Neural cell (in vitro differentiated cells): ENCODE measurements around the gene BCL11B. TPM values are rescaled to one million over a fixed set of nuclear protein-coding genes. Genes with fewer than 3 reads are reported as not detected.
A peak's percentile ranks its signal among the peaks of the same experiment; 100 is the strongest.

Experiments
- H2AFZ ChIP-seq: fragments of 200-600, 300-800 bp; sonication (generic), shearing (Covaris generic); 2 replicates; pipeline ENCODE4 v1.6.0; 2014; ENCODE audit warnings: low read depth, mild to moderate bottlenecking, antibody characterized with exemption, low read length, moderate library complexity
- H3F3A ChIP-seq: fragments of 200-600 bp; shearing (Covaris generic); 2 replicates; pipeline ENCODE4 v1.6.1; 2016; ENCODE audit warnings: mild to moderate bottlenecking, moderate library complexity, mixed read lengths, antibody characterized with exemption, low read length; ENCODE audit not compliant: insufficient read depth, poor library complexity, severe bottlenecking
- H3K27ac ChIP-seq: fragments of 200-600, 300-800 bp; sonication (generic), shearing (Covaris generic); 2 replicates; pipeline ENCODE4 v1.5.1; 2014; ENCODE audit warnings: mild to moderate bottlenecking, low read length, moderate library complexity
- H3K27me3 ChIP-seq: fragments of 300-800, 200-600 bp; sonication (generic), shearing (Covaris generic); 2 replicates; pipeline ENCODE4 v1.6.0; 2014; ENCODE audit warnings: mild to moderate bottlenecking, low read depth, low read length, moderate library complexity; ENCODE audit not compliant: insufficient read depth
- H3K36me3 ChIP-seq: fragments of 300-800, 200-600 bp; sonication (generic), shearing (Covaris generic); 2 replicates; pipeline ENCODE4 v1.5.1; 2014; ENCODE audit warnings: mild to moderate bottlenecking, antibody characterized with exemption, low read length, moderate library complexity; ENCODE audit not compliant: insufficient read depth
- H3K4me2 ChIP-seq: fragments of 300-800, 200-600 bp; sonication (generic), shearing (Covaris generic); 2 replicates; pipeline ENCODE4 v1.6.0; 2014; ENCODE audit warnings: mild to moderate bottlenecking, low read length
- H3K4me3 ChIP-seq: fragments of 300-800, 200-600 bp; sonication (generic), shearing (Covaris generic); 2 replicates; pipeline ENCODE4 v1.5.1; 2014; ENCODE audit warnings: mild to moderate bottlenecking, low read length, moderate library complexity
- H3K79me2 ChIP-seq: fragments of 200-600 bp; shearing (Covaris generic); replicated peaks from 2 replicates; pipeline ENCODE4 v1.6.0; 2014; ENCODE audit warnings: mild to moderate bottlenecking, low read length, moderate library complexity; ENCODE audit not compliant: insufficient read depth
- H3K9ac ChIP-seq: fragments of 300-800, 200-600 bp; sonication (generic), shearing (Covaris generic); 2 replicates; pipeline ENCODE4 v1.6.1; 2016; ENCODE audit warnings: mild to moderate bottlenecking, low read length, mixed read lengths
- H3K9me2 ChIP-seq: fragments of 200-600 bp; shearing (Covaris generic); 2 replicates; pipeline ENCODE4 v1.6.1; 2016; ENCODE audit warnings: mild to moderate bottlenecking, low read length, mixed read lengths; ENCODE audit not compliant: insufficient read depth
- H3K9me3 ChIP-seq: fragments of 200-600, 300-800 bp; sonication (generic), shearing (Covaris generic); 2 replicates; pipeline ENCODE4 v1.6.1; 2016; ENCODE audit warnings: mild to moderate bottlenecking, mixed run types, low read length, moderate library complexity, mixed read lengths
- H4K20me1 ChIP-seq: fragments of 200-600 bp; shearing (Covaris generic); 2 replicates; pipeline ENCODE4 v1.6.1; 2016; ENCODE audit warnings: mild to moderate bottlenecking, mixed run types; ENCODE audit not compliant: insufficient read depth
- EP300 ChIP-seq: fragments of 450-650 bp; conservative IDR thresholded peaks from 2 replicates; pipeline ENCODE4 v1.6.1; 2014; ENCODE audit warnings: antibody characterized with exemption, mild to moderate bottlenecking, moderate library complexity; ENCODE audit not compliant: poor library complexity, severe bottlenecking
- EZH2 ChIP-seq: fragments of 200-600, 300-800 bp; shearing (Covaris generic), sonication (generic); IDR thresholded peaks from 2 replicates; pipeline ENCODE4 v1.6.1; 2014; ENCODE audit warnings: antibody characterized with exemption, low read length, borderline replicate concordance, mild to moderate bottlenecking; ENCODE audit not compliant: insufficient read depth, poor library complexity, severe bottlenecking
- MXI1 ChIP-seq: fragments of 450-650 bp; conservative IDR thresholded peaks from 2 replicates; pipeline ENCODE4 v1.6.1; 2014; ENCODE audit warnings: antibody characterized with exemption, mild to moderate bottlenecking; ENCODE audit not compliant: poor library complexity, severe bottlenecking
- POLR2AphosphoS5 ChIP-seq: IDR thresholded peaks from 2 replicates; pipeline ENCODE4 v1.6.1; 2012
- RAD21 ChIP-seq: fragments of 450-650 bp; conservative IDR thresholded peaks from 2 replicates; pipeline ENCODE4 v1.6.1; 2014; ENCODE audit warnings: antibody characterized with exemption, mild to moderate bottlenecking, moderate library complexity
- SMC3 ChIP-seq: fragments of 450-650 bp; conservative IDR thresholded peaks from 2 replicates; pipeline ENCODE4 v1.6.1; 2014; ENCODE audit warnings: antibody characterized with exemption, mild to moderate bottlenecking, moderate library complexity; ENCODE audit not compliant: poor library complexity
- TAF1 ChIP-seq: IDR thresholded peaks from 2 replicates; pipeline ENCODE4 v1.6.1; 2012; ENCODE audit warnings: low read depth
- polyA plus RNA-seq: library from polyadenylated mRNA; depleted of rRNA; stranded (reverse); fragments of >200 nt; gene quantifications from 2 replicates; pipeline ENCODE4 v1.2.3, GENCODE V29; 2014
- TF ChIP-seq, protein P1 (sequence below): IDR thresholded peaks from 2 replicates; pipeline ENCODE4 v1.6.1; 2012; ENCODE audit warnings: borderline replicate concordance
- TF ChIP-seq, protein P2 (sequence below): fragments of 450-650 bp; IDR thresholded peaks from 2 replicates; pipeline ENCODE4 v1.5.1; 2014; ENCODE audit warnings: antibody characterized with exemption, mild to moderate bottlenecking, moderate library complexity; ENCODE audit not compliant: poor library complexity, severe bottlenecking

BCL11B gene
- polyA plus RNA-seq, 1 donor from 2014 or later = 104 TPM

DNA sequence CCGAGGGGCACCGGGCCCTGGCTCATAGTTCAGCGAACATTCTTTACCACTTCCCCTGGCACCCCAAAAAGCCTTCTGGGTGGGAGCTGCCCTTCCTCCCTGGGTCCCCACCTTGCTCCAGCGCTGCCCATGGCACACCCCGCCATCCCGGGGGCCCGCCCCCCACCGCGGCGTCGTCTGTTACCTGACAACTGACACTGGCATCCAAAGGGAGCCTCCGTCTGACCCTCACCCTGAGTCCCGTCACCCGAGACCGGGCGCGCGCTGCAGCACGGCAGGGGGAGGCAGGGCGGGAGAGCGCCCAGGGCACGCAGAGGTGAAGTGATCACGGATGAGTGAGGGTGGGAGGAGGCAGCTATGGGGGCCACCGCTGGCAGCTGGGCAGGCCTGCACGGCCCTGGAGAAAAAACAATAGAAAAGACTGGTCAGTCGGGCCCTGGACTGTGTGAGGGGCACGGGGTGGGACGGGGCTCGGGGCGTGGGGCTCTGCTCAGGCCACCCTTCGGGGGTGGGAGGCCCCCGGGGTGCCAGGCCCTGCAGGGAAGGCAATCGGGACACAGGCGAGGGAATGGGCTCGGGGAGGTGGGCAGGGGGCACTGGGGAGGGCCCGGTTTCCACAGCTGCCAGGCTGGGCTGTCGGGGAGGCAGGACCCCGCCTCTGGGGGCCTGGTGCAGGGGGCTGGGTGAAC is 40.7 kb downstream of the BCL11B start:
- no peak for TF ChIP-seq MXI1
- no peak for TF ChIP-seq SMC3
- TF ChIP-seq, protein P1, sequence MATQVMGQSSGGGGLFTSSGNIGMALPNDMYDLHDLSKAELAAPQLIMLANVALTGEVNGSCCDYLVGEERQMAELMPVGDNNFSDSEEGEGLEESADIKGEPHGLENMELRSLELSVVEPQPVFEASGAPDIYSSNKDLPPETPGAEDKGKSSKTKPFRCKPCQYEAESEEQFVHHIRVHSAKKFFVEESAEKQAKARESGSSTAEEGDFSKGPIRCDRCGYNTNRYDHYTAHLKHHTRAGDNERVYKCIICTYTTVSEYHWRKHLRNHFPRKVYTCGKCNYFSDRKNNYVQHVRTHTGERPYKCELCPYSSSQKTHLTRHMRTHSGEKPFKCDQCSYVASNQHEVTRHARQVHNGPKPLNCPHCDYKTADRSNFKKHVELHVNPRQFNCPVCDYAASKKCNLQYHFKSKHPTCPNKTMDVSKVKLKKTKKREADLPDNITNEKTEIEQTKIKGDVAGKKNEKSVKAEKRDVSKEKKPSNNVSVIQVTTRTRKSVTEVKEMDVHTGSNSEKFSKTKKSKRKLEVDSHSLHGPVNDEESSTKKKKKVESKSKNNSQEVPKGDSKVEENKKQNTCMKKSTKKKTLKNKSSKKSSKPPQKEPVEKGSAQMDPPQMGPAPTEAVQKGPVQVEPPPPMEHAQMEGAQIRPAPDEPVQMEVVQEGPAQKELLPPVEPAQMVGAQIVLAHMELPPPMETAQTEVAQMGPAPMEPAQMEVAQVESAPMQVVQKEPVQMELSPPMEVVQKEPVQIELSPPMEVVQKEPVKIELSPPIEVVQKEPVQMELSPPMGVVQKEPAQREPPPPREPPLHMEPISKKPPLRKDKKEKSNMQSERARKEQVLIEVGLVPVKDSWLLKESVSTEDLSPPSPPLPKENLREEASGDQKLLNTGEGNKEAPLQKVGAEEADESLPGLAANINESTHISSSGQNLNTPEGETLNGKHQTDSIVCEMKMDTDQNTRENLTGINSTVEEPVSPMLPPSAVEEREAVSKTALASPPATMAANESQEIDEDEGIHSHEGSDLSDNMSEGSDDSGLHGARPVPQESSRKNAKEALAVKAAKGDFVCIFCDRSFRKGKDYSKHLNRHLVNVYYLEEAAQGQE = no peak
- no peak for TF ChIP-seq EZH2
- no peak for TF ChIP-seq EP300
- no peak for TF ChIP-seq RAD21
- TF ChIP-seq TAF1 = no peak
- TF ChIP-seq, protein P2, sequence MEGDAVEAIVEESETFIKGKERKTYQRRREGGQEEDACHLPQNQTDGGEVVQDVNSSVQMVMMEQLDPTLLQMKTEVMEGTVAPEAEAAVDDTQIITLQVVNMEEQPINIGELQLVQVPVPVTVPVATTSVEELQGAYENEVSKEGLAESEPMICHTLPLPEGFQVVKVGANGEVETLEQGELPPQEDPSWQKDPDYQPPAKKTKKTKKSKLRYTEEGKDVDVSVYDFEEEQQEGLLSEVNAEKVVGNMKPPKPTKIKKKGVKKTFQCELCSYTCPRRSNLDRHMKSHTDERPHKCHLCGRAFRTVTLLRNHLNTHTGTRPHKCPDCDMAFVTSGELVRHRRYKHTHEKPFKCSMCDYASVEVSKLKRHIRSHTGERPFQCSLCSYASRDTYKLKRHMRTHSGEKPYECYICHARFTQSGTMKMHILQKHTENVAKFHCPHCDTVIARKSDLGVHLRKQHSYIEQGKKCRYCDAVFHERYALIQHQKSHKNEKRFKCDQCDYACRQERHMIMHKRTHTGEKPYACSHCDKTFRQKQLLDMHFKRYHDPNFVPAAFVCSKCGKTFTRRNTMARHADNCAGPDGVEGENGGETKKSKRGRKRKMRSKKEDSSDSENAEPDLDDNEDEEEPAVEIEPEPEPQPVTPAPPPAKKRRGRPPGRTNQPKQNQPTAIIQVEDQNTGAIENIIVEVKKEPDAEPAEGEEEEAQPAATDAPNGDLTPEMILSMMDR = no peak
- no peak for TF ChIP-seq POLR2AphosphoS5
- Histone ChIP-seq H2AFZ (no peak overlapping the region), H3K27ac (no peak overlapping the region)

DNA sequence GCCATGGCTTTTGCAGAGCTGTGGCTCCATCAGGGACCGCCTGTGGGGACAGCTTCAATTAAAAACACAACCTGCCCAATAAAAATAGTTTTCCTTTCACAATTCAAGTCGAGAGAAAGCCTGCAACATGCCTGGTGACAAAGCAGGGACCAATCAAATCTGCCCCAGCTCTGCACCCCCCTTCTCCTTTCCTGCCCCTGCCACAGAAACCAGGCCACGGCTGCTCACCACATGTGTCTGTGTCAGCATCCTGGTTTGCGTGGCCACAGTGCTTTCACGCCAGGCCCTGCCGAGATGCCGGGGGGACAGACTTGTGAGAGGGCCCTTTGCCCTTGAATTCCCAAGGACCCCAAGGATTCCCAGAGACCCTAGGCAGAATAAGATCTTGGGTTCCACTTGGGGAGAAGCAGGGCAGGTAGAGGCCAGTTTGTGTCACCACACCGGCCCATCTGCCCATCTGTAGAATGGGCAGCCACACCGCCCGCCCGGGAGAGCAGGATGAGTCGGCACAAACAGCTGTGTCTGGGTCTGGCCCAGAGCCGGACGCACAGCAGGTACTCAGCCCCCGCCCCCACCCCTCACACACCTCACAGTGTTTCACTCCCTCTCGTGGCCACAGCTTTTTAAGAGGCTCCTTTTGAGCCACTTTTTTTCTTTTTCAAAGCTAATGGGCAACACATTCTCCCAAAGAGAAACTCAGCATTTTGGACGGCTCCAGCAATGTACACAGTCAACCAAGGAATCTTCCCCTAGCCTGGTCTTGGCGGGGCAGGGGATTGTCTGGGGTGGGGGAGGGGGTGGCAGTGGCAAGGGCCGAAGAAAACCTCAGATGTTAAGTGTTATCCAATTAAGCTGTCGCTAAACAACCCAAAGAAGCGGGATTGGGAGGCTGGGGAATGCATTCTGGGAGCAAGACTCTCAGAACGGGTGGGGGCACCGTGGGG is 41.5 kb downstream of the BCL11B start:
- H3K79me2 ChIP-seq = peaks cover 94% of the 10 kb centered on the region
- H3K27ac ChIP-seq = no peak overlapping the region
- H3K9me2 ChIP-seq = no peaks in the 10 kb centered on the region
- peak overlapping the region; percentile 48 for H3K4me3 ChIP-seq
- H3K36me3 ChIP-seq = no peaks in the 10 kb centered on the region
- peaks cover 100% of the 10 kb centered on the region for H4K20me1 ChIP-seq
- no peaks in the 10 kb centered on the region for H3K9me3 ChIP-seq
- H3K9ac ChIP-seq = no peak overlapping the region
- peaks cover 2% of the 10 kb centered on the region for H3F3A ChIP-seq
- H3K4me2 ChIP-seq = no peak overlapping the region
- TF ChIP-seq POLR2AphosphoS5 (no peak), TAF1 (no peak), EZH2 (no peak), SMC3 (no peak), MXI1 (no peak), RAD21 (no peak), EP300 (no peak)
- TF ChIP-seq, protein P1 = no peak
- TF ChIP-seq, protein P2 = no peak
- H2AFZ ChIP-seq = no peak overlapping the region
- no peaks in the 10 kb centered on the region for H3K27me3 ChIP-seq

More for the DNA sequence above, 40.7 kb downstream of the BCL11B start:
- no peaks in the 10 kb centered on the region for H3K9me2 ChIP-seq
- H3K4me2 ChIP-seq = no peak overlapping the region
- H3K79me2 ChIP-seq = peaks cover 97% of the 10 kb centered on the region
- peaks cover 100% of the 10 kb centered on the region for H4K20me1 ChIP-seq
- H3K36me3 ChIP-seq = no peaks in the 10 kb centered on the region
- H3K9ac ChIP-seq = no peak overlapping the region
- no peaks in the 10 kb centered on the region for H3K27me3 ChIP-seq
- H3K9me3 ChIP-seq = no peaks in the 10 kb centered on the region
- H3F3A ChIP-seq = no peaks in the 10 kb centered on the region
- H3K4me3 ChIP-seq = peak overlapping the region; percentile 48
